ENCODE results near the gene DIP2A. TPM values are rescaled to one million over a fixed set of nuclear protein-coding genes. Genes with fewer than 3 reads are reported as not detected.

The DIP2A gene
- total RNA-seq, 1 donor from 2014 or later: 57.2 TPM

DNA sequence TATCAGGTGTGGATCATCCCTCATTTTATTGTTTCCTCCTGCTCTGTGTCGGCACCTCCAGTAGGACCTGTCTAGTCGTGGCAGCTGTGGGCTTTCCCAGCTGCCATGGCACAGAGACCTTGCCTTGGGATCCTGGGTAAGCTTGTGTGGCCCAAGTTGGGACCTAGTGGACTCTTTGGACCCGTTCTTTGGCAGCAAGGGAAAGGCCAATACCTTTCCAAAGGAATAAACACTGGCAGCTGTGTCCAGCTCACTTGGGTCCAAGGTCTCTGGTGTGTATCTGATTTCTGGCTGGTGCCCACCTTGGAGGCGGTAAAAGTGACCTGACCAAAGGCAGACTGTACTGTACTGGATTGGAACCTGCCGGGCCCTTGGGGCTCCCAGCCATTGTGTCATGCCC is 21.8 kb downstream of the DIP2A start:
- Mint-ChIP-seq H3K27ac (no peak overlapping the region), H3K36me3 (peaks cover 16% of the 10 kb centered on the region), H3K4me1 (no peaks in the 10 kb centered on the region), H3K27me3 (ENCODE audit: low read depth) (no peaks in the 10 kb centered on the region), H3K9me3 (peaks cover 3% of the 10 kb centered on the region), H3K4me3 (no peak overlapping the region)
- TF ChIP-seq, protein P1, sequence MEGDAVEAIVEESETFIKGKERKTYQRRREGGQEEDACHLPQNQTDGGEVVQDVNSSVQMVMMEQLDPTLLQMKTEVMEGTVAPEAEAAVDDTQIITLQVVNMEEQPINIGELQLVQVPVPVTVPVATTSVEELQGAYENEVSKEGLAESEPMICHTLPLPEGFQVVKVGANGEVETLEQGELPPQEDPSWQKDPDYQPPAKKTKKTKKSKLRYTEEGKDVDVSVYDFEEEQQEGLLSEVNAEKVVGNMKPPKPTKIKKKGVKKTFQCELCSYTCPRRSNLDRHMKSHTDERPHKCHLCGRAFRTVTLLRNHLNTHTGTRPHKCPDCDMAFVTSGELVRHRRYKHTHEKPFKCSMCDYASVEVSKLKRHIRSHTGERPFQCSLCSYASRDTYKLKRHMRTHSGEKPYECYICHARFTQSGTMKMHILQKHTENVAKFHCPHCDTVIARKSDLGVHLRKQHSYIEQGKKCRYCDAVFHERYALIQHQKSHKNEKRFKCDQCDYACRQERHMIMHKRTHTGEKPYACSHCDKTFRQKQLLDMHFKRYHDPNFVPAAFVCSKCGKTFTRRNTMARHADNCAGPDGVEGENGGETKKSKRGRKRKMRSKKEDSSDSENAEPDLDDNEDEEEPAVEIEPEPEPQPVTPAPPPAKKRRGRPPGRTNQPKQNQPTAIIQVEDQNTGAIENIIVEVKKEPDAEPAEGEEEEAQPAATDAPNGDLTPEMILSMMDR (IDR thresholded peaks at IDR 0.05; ENCODE audit: unreplicated experiment): no peak
- DNase-seq (ENCODE audit: low spot score in 2 of 2, unreplicated experiment in 2 of 2): no peak

DNA sequence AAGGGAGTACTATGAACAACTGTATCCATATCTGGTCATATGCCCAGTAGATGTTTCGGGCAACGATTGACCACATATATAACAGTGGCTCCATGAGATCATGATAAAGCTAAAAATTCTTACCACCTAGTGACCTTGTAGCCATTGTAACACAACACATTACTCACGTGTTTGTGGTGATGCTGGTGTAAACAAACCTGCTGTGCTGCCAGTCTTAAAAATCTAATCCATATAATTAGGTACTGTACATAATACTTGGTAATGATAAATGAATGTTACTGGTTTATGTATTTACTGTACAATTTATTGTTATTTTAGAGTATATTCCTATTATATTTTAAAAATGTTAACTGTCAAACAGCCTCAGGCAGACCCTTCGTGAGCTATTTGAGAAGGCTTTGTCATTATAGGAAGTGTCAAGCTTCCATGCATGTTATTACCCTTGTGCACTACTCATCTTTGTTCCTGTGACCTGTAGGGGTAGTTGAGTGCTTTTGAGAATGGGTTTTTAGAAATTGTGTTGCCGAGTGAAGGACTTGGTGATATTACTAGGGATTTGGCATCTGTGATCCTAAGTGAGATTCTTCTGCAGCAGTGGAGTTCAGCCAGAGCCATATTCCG is 23.6 kb downstream of the DIP2A start:
- Mint-ChIP-seq H3K27me3 (ENCODE audit: low read depth) (no peaks in the 10 kb centered on the region), H3K36me3 (peaks cover 20% of the 10 kb centered on the region), H3K9me3 (no peaks in the 10 kb centered on the region), H3K4me1 (no peaks in the 10 kb centered on the region), H3K27ac (no peak overlapping the region), H3K4me3 (no peak overlapping the region)
- no peak for DNase-seq (ENCODE audit: low spot score in 2 of 2, unreplicated experiment in 2 of 2)
- TF ChIP-seq, protein P1 (IDR thresholded peaks at IDR 0.05; ENCODE audit: unreplicated experiment): no peak

DNA sequence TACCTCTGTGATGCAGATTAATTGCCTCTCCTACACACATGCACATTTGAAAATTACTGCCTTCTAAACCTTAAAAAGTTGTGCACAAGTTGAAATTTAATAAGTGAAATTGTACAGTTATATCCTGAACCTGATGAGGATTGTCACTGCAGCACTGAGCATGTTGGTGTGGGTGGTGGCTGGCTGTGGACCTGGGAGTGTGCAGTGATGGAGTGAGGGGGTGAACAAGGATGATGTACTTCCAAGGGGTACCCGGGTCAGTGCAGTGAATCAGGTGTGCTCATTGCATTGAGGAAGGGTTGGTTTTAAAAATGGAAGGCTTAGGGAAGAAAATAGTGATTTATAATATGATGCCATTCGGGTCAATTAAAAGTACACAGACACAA is 24.1 kb downstream of the DIP2A start:
- TF ChIP-seq, protein P1 (IDR thresholded peaks at IDR 0.05; ENCODE audit: unreplicated experiment): no peak
- H3K27me3 Mint-ChIP-seq (ENCODE audit: low read depth): no peaks in the 10 kb centered on the region
- no peak overlapping the region for H3K4me3 Mint-ChIP-seq
- no peak for DNase-seq (ENCODE audit: low spot score in 2 of 2, unreplicated experiment in 2 of 2)
- no peaks in the 10 kb centered on the region for H3K9me3 Mint-ChIP-seq
- H3K27ac Mint-ChIP-seq: no peak overlapping the region
- no peaks in the 10 kb centered on the region for H3K4me1 Mint-ChIP-seq
- peaks cover 17% of the 10 kb centered on the region for H3K36me3 Mint-ChIP-seq

DNA sequence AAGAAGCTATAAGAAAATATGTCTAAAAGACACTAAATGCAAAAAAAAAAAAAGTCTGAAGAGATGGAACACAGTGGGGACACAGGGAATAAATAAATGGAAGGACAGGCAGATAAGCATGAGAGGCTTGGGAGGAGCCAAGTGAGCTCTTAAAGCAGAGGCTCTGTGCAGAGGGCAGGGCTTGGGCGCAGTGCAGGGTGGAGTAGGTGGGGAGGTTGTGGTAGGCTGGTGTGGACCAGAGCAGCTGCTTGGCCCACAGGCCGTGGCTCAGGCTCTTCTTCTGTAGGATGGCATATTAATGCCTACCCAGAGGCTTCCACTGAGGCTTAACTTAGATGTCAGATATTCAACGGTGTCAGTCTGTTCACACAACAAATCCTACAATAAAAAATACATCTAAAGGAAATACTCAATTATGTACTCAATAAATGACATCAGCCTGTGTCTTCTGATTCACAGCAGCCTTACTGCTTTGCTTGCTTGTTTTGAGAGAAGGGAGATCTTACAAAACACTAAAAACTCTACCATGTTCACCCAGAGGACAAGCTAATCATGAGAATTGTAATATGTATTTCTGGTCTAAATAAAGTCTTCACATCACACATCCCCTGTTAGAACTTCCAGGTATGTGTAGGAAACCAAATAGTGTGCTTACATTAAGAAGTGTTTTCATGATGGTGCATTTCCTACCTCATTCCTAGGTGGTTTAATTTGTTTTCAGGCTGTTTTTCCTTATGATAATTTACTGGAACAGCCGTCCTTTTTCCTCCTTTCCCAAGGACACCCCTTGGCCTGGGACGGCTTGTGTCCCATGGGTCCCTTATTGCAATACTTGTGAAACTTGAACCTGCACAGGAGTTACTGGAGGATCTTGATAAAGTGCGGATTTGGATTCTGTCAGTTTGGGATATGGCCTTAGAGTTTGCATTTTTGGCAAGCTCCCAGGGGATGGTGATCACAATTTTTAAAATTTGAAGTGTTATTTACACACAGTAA is 24.9 kb downstream of the DIP2A start:
- Mint-ChIP-seq H3K9me3 (no peaks in the 10 kb centered on the region), H3K27ac (no peak overlapping the region), H3K4me1 (no peaks in the 10 kb centered on the region), H3K27me3 (ENCODE audit: low read depth) (no peaks in the 10 kb centered on the region), H3K4me3 (no peak overlapping the region), H3K36me3 (peaks cover 15% of the 10 kb centered on the region)
- TF ChIP-seq, protein P1 (IDR thresholded peaks at IDR 0.05; ENCODE audit: unreplicated experiment): no peak
- no peak for DNase-seq (ENCODE audit: low spot score in 2 of 2, unreplicated experiment in 2 of 2)

DNA sequence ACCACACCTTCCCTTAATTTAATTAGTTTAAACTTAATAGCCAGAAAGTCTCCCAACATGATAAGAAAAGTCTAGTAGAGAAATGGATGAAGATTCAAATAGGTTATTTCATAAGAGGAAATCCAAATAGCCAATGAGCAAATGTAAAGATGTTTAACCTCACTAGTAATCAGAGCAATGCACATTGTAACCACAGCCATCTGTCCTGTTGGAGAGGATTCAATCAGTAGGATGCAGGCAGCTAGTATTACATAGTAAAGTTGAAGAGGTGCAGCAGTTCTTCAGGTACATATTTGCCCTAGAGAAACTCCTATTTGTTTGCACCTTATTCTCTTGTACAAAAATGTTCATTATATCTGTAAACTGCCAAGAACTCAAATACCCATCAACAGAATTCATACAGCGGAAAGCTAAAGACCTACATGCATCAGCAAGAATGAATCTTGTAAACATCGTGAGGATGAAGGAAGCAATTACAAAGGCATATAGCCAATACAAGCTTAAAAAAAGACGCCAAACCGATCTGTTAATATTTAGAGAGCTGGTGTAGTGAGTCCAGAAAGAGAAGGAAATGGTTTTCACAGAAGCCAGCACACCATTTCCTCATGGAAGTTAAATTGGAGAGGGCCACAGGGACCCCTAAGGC is 27.9 kb downstream of the DIP2A start:
- H3K36me3 Mint-ChIP-seq: peaks cover 12% of the 10 kb centered on the region
- TF ChIP-seq, protein P1 (IDR thresholded peaks at IDR 0.05; ENCODE audit: unreplicated experiment): no peak
- no peaks in the 10 kb centered on the region for H3K9me3 Mint-ChIP-seq
- no peak for DNase-seq (ENCODE audit: low spot score in 2 of 2, unreplicated experiment in 2 of 2)
- H3K27ac Mint-ChIP-seq: no peak overlapping the region
- H3K4me3 Mint-ChIP-seq: no peak overlapping the region
- no peaks in the 10 kb centered on the region for H3K27me3 Mint-ChIP-seq (ENCODE audit: low read depth)
- H3K4me1 Mint-ChIP-seq: no peaks in the 10 kb centered on the region
